ENCODE data around the gene C4orf46. TPM values are rescaled to one million over a fixed set of nuclear protein-coding genes. Genes with fewer than 3 reads are reported as not detected.
"Not testable (repeated sequence)": the region's sequence is repeated elsewhere in the genome, so short reads cannot be mapped to it uniquely, and the experiment has no call there.

The C4orf46 gene
- 12.3 TPM for polyA plus RNA-seq (2012; ENCODE audit: insufficient read depth, insufficient read length, low read depth)

DNA sequence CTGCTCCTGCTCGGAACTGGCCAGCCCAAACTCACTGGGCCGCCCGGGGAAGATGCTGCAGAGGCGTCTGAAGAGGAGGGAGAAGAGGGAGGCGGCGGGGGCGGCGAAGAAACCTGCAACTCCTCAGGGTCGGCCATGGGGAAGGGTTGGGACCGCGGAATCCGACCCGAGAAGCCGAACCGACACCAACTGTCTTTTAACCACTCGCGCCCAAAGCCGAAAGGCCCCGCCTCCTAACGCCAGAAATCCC, at the start of gene C4orf46:
Gene C4orf46, minus strand, starts transcription at position 223 of the 250 bp plus-strand sequence. Its CDS starts 86 bp downstream, at position 137.
- TF ChIP-seq, protein P1, sequence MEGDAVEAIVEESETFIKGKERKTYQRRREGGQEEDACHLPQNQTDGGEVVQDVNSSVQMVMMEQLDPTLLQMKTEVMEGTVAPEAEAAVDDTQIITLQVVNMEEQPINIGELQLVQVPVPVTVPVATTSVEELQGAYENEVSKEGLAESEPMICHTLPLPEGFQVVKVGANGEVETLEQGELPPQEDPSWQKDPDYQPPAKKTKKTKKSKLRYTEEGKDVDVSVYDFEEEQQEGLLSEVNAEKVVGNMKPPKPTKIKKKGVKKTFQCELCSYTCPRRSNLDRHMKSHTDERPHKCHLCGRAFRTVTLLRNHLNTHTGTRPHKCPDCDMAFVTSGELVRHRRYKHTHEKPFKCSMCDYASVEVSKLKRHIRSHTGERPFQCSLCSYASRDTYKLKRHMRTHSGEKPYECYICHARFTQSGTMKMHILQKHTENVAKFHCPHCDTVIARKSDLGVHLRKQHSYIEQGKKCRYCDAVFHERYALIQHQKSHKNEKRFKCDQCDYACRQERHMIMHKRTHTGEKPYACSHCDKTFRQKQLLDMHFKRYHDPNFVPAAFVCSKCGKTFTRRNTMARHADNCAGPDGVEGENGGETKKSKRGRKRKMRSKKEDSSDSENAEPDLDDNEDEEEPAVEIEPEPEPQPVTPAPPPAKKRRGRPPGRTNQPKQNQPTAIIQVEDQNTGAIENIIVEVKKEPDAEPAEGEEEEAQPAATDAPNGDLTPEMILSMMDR (IDR thresholded peaks at IDR 0.05; ENCODE audit: low read depth, low read length): no peak
- H3K4me3 ChIP-seq (ENCODE audit: low read depth, low read length): peak within 1 kb of the TSS; percentile 88
- H3K27me3 ChIP-seq: no peaks in the 10 kb centered on the region
- H3K4me1 ChIP-seq: peaks cover 2% of the 10 kb centered on the region; the same call in 1 of the 2 replicates
- H3K36me3 ChIP-seq: peaks cover 9% of the 10 kb centered on the region
- no peak for DNase-seq
- H3K9me3 ChIP-seq: no peaks in the 10 kb centered on the region

DNA sequence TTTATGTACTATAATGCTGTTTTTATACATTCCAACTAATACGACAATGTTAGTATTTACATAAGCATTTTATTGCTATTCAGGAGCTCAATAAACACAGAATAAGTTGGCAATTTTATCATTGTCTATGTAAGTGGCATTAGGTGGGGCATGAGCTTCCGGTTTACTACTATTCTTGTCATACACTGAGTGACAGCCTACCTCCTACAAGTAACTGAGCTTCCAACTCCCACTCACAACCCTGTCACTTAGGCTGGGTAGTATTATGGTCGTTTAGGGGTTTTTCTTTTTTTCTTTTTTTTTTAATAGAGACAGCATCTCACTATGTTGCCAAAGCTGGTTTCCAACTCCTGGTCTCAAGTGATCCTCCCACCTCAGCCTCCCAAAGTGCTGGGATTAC, 44.1 kb upstream of the C4orf46 start:
- TF ChIP-seq, protein P1 (IDR thresholded peaks at IDR 0.05; ENCODE audit: low read depth, low read length): no peak
- no peak for DNase-seq
- Histone ChIP-seq H3K27me3 (no peaks in the 10 kb centered on the region), H3K4me3 (ENCODE audit: low read depth, low read length) (no peak overlapping the region), H3K36me3 (peaks cover 81% of the 10 kb centered on the region), H3K4me1 (no peaks in the 10 kb centered on the region), H3K9me3 (no peaks in the 10 kb centered on the region)

DNA sequence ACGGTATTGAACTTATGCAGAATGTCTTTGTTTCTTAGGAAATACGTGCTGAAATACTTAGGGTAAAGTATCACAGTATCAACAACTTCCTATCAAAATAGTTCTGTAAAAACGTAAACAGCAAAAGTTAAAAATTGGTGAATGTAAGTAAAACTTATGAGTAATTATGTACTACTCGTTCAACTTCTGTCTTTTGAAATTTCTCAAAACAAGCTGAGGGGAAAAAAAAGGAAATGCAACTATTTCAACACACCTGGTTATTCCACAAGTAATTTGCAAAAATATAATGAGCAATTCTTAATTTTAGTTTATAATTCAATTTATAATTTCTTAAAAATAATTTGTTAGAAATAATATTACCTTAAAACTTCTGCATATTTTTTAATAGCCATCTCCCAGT, 43.2 kb upstream of the C4orf46 start:
- TF ChIP-seq, protein P1 (IDR thresholded peaks at IDR 0.05; ENCODE audit: low read depth, low read length): no peak
- H3K4me1 ChIP-seq: no peaks in the 10 kb centered on the region
- no peaks in the 10 kb centered on the region for H3K9me3 ChIP-seq
- H3K27me3 ChIP-seq: no peaks in the 10 kb centered on the region
- H3K36me3 ChIP-seq: peaks cover 83% of the 10 kb centered on the region
- no peak overlapping the region for H3K4me3 ChIP-seq (ENCODE audit: low read depth, low read length)
- DNase-seq: no peak

DNA sequence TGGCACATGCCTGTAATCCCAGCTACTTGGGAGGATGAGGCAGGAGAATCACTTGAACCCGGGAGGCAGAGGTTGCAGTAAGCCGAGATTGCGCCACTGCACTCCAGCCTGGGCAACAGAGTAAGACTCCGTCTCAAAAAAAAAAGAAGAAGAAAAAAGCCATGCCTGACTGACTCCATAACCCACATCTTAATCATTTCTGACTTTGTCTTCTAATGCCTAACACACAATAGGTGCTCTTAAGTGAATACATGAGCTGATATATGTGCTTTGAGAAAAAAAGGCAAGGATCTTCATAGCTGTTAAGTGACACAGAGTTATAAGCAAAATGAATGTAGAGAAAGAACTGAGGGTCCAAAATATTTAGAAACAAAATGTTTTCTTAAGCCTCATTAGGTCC, 40.9 kb upstream of the C4orf46 start:
- not testable (repeated sequence) for H3K9me3 ChIP-seq; H3K27me3 ChIP-seq; DNase-seq; H3K4me1 ChIP-seq; H3K4me3 ChIP-seq (ENCODE audit: low read depth, low read length)
- H3K36me3 ChIP-seq: peaks cover 84% of the 10 kb centered on the region

GRCh38 chr4:158710814-158711213, 39.1 kb upstream of the C4orf46 start:
- Histone ChIP-seq H3K36me3 (peaks cover 77% of the 10 kb centered on the region), H3K9me3 (no peaks in the 10 kb centered on the region), H3K4me1 (no peaks in the 10 kb centered on the region), H3K27me3 (no peaks in the 10 kb centered on the region), H3K4me3 (ENCODE audit: low read depth, low read length) (no peak overlapping the region)
- DNase-seq: no peak
- TF ChIP-seq, protein P1 (IDR thresholded peaks at IDR 0.05; ENCODE audit: low read depth, low read length): peak; percentile 24

DNA sequence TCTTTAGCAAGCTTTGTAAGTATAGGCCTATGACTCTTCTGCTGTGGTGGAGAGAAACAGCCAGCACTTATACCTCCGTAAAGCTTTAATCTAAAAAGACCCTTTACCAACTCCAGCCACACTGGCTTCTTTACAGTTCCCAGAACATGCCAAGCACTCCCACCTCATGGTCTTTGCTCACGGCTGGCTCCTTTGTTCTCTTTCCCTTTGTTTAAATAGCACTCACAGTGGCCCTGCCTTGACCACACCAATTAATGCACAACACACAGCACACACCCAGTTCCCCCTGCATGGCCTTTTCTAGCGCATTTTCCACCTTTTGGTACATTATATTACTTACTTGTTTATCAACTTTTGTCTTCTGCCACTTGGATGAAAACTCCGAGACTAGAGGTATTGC, 32.6 kb upstream of the C4orf46 start:
- Histone ChIP-seq H3K9me3 (no peaks in the 10 kb centered on the region), H3K27me3 (no peaks in the 10 kb centered on the region), H3K4me3 (ENCODE audit: low read depth, low read length) (no peak overlapping the region), H3K4me1 (no peaks in the 10 kb centered on the region), H3K36me3 (peaks cover 27% of the 10 kb centered on the region)
- TF ChIP-seq, protein P1 (IDR thresholded peaks at IDR 0.05; ENCODE audit: low read depth, low read length): no peak
- no peak for DNase-seq

DNA sequence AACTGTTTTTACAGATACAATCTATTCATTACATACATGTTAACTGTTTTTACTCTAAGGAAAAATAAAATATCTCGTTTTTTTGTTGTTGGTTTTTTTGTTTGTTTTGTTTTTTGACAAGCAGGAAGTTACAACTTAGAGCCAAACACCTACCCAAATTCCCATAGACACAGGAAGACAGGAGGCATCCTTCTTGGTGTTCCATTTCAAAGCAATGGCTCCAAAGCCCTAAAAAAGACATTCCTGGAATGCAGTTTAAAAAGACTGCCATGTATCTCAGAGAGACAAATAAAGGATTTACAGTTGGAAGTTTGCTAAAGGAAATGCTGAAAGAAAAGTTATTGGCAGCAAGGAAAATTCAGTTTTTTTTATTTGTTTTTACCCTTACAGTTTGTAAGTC, 17.1 kb upstream of the C4orf46 start:
- TF ChIP-seq, protein P1 (IDR thresholded peaks at IDR 0.05; ENCODE audit: low read depth, low read length): no peak
- DNase-seq: no peak
- no peak overlapping the region for H3K4me3 ChIP-seq (ENCODE audit: low read depth, low read length)
- 0 out of 2 replicates have a peak, but pooled peaks cover 2% of the 10 kb centered on the region for H3K36me3 ChIP-seq
- H3K9me3 ChIP-seq: no peaks in the 10 kb centered on the region
- no peaks in the 10 kb centered on the region for H3K27me3 ChIP-seq
- H3K4me1 ChIP-seq: no peaks in the 10 kb centered on the region

Measured in BE2C (cell line).